OCI-M2 (cell line): Measurements from ENCODE around the gene IRF3.

ENCODE experiments used
- DNase-seq: peaks from one replicate; lab custom pipeline; 2025; ENCODE audit not compliant: unreplicated experiment; lab: John Stamatoyannopoulos, UW

Gene IRF3

DNA sequence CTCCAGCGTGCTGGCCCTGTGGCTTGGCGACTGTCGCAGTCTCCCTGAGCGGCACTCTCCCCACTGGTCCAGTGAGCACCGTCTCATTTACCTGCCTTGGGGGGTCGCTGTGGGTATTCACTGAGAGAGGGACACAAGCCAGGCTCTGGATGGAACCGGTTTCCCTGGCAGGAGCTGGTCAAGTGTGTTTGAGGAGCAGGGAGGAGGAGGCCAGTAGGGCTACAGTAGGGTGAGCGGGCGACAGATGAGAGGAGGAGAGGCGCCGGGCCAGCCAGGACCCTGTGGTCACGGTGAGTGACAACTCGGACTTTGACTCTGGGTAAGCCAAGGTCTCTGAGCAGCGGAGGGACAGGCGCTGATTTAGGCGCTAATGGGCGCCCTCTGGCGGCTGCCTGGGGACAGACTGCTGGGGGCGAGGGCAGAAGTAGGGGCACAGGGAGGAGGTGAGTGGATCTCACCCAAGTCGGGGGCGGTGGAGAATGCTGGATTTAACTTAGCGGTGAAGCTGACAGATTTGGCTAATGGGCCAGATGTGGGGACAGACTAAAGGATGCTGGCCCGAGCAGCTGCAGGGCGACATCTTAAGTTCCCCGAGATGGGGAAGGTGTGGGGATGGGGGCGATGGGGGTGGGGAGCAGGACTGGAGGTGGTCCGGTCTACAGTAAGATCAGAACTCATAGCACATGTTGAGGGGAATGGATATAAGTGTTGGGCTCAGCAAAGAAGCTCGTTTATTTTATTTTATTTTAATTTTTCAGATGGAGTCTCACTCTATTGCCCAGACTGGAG lies 6.7 kb upstream of the IRF3 start:
- no peak for DNase-seq

GRCh38 chr19:49669516-49669915 lies 3.9 kb upstream of the IRF3 start:
- no peak for DNase-seq

GRCh38 chr19:49667473-49667872 lies 1.8 kb upstream of the IRF3 start:
- no peak for DNase-seq

GRCh38 chr19:49666120-49666444 lies 425 bp upstream of the IRF3 start:
- DNase-seq: no peak

- no peak for DNase-seq
Observed at GRCh38 chr19:49665036-49665350, 664 bp downstream of the IRF3 start.

DNA sequence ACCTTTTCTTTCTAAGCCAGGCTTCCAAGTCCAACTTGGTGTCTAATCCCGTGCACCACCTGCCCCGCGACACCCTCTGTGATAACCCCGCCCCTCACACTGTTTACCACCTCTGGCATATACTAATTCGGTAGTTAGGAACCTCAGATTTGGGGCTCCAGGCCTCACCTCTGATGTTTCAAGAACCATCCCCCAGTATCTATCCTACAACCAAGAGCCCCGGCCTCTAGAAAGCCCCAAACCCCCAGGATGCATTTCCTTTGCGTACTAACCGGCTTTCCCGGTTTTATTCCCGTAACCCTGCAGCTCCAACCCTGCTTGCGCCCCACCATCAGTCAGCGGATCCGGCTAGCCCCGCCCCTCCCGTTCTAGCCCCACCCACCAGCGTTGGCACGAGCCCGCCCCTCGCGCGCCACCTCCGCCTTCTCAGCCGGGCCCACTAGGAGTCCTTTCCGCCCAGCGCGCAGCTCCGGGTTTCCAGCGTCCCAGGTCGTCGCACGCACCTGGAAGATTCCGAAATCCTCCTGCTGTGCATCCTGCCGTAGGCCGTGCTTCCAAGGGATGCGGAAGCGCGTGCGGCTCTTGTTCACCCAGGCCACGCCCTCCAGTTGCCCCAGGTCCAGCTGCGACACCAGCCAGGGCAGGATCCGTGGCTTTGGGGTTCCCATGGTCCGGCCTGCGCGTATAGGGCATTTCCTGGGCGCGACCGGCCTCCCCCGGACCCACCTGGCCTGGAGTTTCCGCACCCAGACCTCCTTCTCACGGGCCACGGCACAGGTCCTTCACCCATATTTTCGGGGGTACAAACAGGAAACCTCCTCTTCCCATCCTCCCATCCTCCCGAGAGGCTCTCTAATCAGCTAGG lies 1.3 kb downstream of the IRF3 start:
- peak; percentile 55 for DNase-seq

- no peak for DNase-seq
Observed at GRCh38 chr19:49663224-49663623, 2.4 kb downstream of the IRF3 start.

DNA sequence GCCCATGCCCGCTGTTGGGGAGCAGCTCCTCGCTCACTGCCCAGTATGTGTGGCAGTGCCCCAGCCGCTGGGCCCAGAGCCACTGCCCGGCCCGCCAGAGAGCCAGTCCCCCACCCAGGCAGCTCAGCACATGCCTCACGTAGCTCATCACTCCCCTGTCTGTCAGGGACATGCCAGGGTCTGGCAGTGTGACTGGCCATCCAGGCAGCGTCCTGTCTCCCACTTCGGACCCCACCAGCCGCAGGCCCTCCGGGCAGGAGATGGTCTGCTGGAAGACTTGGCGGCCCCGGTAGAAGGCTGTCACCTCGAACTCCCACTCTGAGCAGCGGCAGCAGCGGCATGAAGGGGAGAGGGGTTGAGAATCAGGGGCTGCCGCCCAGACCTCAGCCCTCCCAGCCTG lies 3.6 kb downstream of the IRF3 start:
- no peak for DNase-seq

- no peak for DNase-seq
Observed at GRCh38 chr19:49660338-49660961, 5.2 kb downstream of the IRF3 start.

DNA sequence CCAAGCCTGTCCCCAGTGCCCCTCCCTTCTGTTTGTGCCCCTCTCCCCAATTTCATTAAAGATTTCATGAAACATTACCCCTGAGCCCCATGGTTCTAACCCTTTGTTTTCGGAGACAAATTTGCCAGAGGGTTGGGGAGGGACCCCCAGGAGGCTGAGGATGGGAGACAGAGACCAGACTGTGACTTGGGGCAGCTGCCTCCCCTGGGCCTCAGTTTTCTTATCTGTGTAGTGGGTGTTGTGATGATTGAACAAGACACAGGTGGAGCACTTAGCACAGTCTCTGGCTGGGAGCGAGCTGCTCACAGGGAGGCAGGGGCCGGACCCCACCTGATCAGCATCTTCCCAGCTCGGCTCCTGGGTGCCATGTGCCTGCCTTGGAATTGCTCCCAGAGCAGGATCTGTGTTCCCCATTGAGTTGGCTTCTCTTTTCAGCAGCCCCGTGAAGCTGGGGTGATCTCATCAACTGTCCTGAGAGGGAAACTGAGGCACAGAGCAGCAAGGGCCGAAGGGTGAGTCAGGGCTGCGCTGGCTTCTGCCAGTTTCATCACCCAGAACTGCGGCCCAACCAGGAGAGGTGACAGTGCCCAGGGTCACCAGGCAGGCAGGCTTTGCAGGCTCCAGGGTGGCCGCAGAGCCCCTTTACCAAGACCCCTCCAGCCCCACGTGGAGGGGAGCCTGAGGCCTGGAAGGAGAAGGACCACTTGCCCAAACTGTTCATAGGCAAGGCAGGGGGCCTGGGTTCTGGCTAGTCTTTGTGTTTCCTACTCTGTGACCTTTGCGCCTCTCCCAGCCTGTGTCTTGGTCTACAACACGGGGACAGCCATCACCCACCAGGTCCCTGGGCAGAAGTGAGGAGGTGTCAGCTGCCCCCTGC lies 6.9 kb downstream of the IRF3 start:
- DNase-seq: no peak

GRCh38 chr19:49658139-49658517 lies 7.5 kb downstream of the IRF3 start:
- no peak for DNase-seq

GRCh38 chr19:49657493-49658138 lies 8.0 kb downstream of the IRF3 start:
- no peak for DNase-seq

GRCh38 chr19:49656456-49657109 lies 9.1 kb downstream of the IRF3 start:
- no peak for DNase-seq

DNA sequence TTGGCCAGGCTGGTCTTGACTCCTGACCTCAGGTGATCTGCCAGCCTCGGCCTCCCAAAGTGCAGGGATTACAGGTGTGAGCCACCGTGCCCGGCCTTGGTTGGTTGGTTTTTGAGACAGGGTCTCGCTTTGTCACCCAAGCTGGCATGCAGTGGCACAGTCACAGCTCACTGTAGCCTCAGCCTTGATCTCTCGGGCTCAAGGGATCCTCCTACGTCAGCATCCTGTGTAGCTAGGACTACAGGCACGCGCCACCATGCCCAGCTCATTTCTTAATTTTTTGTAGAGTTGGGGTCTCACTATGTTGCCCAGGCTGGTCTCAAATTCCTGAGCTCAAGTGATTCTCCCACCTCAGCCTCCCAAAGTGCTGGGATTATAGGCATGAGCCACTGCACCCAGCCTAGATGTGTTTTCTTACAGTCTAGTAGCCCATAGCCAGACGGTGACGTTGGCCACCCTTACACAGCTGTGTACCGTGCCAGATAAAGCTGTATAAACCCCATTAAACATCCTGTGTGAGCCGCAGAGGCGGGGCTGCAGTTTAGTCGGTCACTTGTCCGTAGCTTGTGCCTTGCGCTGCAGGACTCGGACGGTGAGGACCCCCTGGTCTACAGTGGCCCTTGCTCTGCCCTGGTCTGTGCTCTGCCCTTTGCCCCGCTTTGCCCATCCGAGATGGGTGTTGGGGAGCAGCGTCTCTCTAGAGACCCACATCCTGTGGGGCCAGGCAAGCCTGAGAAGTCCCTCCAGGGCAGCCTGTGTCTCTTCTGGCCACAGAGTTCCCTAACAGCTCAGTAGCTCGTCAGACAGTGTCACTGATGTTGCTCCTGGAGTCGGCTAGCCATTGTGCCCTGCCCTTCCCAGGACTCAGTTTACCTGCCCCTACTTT lies 9.8 kb downstream of the IRF3 start:
- no peak for DNase-seq

GRCh38 chr19:49654581-49654980 lies 11.1 kb downstream of the IRF3 start:
- DNase-seq: no peak

DNA sequence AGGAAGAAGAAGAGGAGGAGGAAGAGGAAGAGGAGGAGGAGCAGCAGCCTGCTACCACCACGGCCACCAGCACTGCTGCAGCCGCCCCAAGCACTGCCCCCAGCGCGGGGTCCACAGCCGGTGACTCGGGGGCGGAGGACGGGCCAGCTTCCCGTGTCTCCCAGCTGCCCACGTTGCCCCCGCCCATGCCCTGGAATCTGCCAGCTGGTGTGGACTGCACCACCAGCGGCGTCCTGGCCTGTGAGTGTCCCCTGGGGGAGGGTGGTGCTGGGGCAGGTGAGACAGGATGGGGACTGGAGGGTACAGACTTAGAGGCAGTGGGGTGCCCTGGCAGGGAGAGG lies 12.2 kb downstream of the IRF3 start:
- DNase-seq: no peak

- no peak for DNase-seq
Observed at GRCh38 chr19:49652551-49653465, 12.8 kb downstream of the IRF3 start.

DNA sequence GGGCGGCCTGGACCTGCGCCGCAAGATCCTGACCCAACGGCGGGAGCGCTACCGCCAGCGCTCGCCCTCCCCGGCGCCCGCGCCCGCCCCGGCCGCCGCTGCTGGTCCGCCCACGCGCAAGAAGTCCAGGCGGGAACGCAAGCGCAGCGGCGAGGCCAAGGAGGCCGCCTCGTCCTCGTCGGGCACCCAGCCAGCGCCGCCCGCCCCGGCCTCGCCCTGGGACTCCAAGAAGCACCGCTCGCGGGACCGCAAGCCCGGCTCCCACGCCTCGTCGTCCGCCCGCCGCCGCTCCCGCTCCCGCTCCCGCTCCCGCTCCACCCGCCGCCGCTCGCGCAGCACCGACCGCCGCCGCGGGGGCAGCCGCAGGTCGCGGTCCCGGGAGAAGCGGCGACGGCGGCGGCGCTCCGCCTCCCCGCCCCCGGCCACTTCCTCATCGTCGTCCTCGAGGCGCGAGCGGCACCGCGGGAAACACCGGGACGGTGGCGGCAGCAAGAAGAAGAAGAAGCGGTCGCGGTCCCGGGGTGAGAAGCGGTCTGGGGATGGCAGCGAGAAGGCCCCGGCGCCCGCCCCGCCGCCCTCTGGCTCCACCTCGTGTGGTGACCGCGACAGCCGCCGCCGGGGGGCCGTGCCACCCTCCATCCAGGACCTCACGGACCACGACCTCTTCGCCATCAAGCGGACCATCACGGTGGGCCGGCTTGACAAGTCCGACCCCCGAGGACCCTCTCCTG lies 13.7 kb downstream of the IRF3 start:
- no peak for DNase-seq
